ENCODE measurements around the gene BMI1. TPM values are rescaled to one million over a fixed set of nuclear protein-coding genes. Genes with fewer than 3 reads are reported as not detected.
"Not testable (repeated sequence)": the region's sequence is repeated elsewhere in the genome, so short reads cannot be mapped to it uniquely, and the experiment has no call there.

Gene BMI1
- total RNA-seq, 8 experiments from 2014 or later: 37.3 to 72.5 (median 49.3) TPM

- peak overlapping the region; percentile 21 to 41 (median 32) for H3K4me3 ChIP-seq
- WGBS, 10 experiments: 0 to 60% (median 14%) methylated on average over 1 to 12 of the region's 26 CpGs; no CpG with 5 or more reads in 1 of the 10 experiments
- no peak for ATAC-seq (replicated peaks in 6 of 8)
- in situ Hi-C loops (cut with MboI; ENCODE audit: low pct_unique_long_range_greater_than_20kb in 2 of 9, low sequenced_read_pairs in 9 of 9, unreplicated experiment in 9 of 9): no loop called here
- H3K27ac ChIP-seq: no peak overlapping the region
- peaks cover 0 to 4% of the 10 kb centered on the region in 2 donors for H3K4me1 ChIP-seq (replicated peaks in 1 of 2)
Measured at GRCh38 chr10:22344781-22345300, 23.9 kb downstream of the BMI1 start.

- in situ Hi-C loops (cut with MboI; ENCODE audit: low pct_unique_long_range_greater_than_20kb in 2 of 9, low sequenced_read_pairs in 9 of 9, unreplicated experiment in 9 of 9): no loop called here
Measured at GRCh38 chr10:22345301-22346095, 24.6 kb downstream of the BMI1 start, which contains the start of gene SPAG6. Gene SPAG6, plus strand, starts transcription at chr10:22345496. Its CDS starts 116 bp downstream, at chr10:22345612.

GRCh38 chr10:22346096-22346661 lies 25.3 kb downstream of the BMI1 start:
- Histone ChIP-seq H3K27ac (no peak overlapping the region), H3K4me1 (replicated peaks in 1 of 2) (peaks cover 0 to 4% of the 10 kb centered on the region in 2 donors), H3K4me3 (peak overlapping the region in 2 of 5 donors; percentile 32 to 39)
- in situ Hi-C loops (cut with MboI; ENCODE audit: low pct_unique_long_range_greater_than_20kb in 2 of 9, low sequenced_read_pairs in 9 of 9, unreplicated experiment in 9 of 9): no loop called here
- ATAC-seq (replicated peaks in 6 of 8): no peak
- 35 to 63% (median 48%) methylated on average over 3 to 8 of the region's 8 CpGs; no CpG with 5 or more reads in 1 of the 10 experiments for WGBS, 10 experiments

More at GRCh38 chr10:22345301-22346095, 24.6 kb downstream of the BMI1 start, which contains the start of gene SPAG6:
- no peak within 1 kb of the TSS for H3K27ac ChIP-seq
- H3K4me1 ChIP-seq (replicated peaks in 1 of 2): peaks cover 0 to 4% of the 10 kb centered on the region in 2 donors
- ATAC-seq (replicated peaks in 6 of 8): peak in 7 of 8 experiments; percentile 5 to 63 (median 49)
- H3K4me3 ChIP-seq: peak within 1 kb of the TSS; percentile 21 to 41 (median 32)
- 0 to 60% (median 10%) methylated on average over 1 to 40 of the region's 83 CpGs; no CpG with 5 or more reads in 5 of the 10 experiments for whole genome bisulfite sequencing, 10 experiments

- WGBS, 10 experiments: 100% methylated on average over 1 of the region's 1 CpG; no CpG with 5 or more reads in 2 of the 10 experiments
- Histone ChIP-seq H3K4me1 (replicated peaks in 1 of 2) (no peaks in the 10 kb centered on the region), H3K4me3 (no peak overlapping the region), H3K27ac (no peak overlapping the region)
- in situ Hi-C loops (cut with MboI; ENCODE audit: low pct_unique_long_range_greater_than_20kb in 2 of 9, low sequenced_read_pairs in 9 of 9, unreplicated experiment in 9 of 9): no loop called here
- ATAC-seq (replicated peaks in 6 of 8): no peak
Measured at GRCh38 chr10:22349755-22350154, 28.9 kb downstream of the BMI1 start.

- no peaks in the 10 kb centered on the region for H3K4me1 ChIP-seq (replicated peaks in 1 of 2)
- ATAC-seq (replicated peaks in 6 of 8): no peak
- H3K27ac ChIP-seq: no peak overlapping the region
- no peak overlapping the region for H3K4me3 ChIP-seq
- in situ Hi-C loops (cut with MboI; ENCODE audit: low pct_unique_long_range_greater_than_20kb in 2 of 9, low sequenced_read_pairs in 9 of 9, unreplicated experiment in 9 of 9): no loop called here
- 20 to 100% (median 85%) methylated on average over 1 to 5 of the region's 5 CpGs; no CpG with 5 or more reads in 1 of the 10 experiments for WGBS, 10 experiments
Measured at GRCh38 chr10:22351131-22351703, 30.3 kb downstream of the BMI1 start.

GRCh38 chr10:22356324-22356873 lies 35.5 kb downstream of the BMI1 start:
- in situ Hi-C loops (cut with MboI; ENCODE audit: low pct_unique_long_range_greater_than_20kb in 2 of 9, low sequenced_read_pairs in 9 of 9, unreplicated experiment in 9 of 9): no loop called here
- ATAC-seq (replicated peaks in 6 of 8): no peak
- H3K4me1 ChIP-seq (replicated peaks in 1 of 2): no peaks in the 10 kb centered on the region
- H3K27ac ChIP-seq: no peak overlapping the region
- no peak overlapping the region for H3K4me3 ChIP-seq
- 61 to 100% (median 87%) methylated on average over 1 to 4 of the region's 4 CpGs for WGBS, 10 experiments

GRCh38 chr10:22357770-22358169 lies 36.9 kb downstream of the BMI1 start:
- in situ Hi-C loops (cut with MboI; ENCODE audit: low pct_unique_long_range_greater_than_20kb in 2 of 9, low sequenced_read_pairs in 9 of 9, unreplicated experiment in 9 of 9); H3K4me1 ChIP-seq (replicated peaks in 1 of 2); H3K4me3 ChIP-seq; ATAC-seq (replicated peaks in 6 of 8); H3K27ac ChIP-seq: not testable (repeated sequence)
- no CpG with 5 or more reads among the region's 4 CpGs for WGBS, 10 experiments

- no peak overlapping the region for H3K27ac ChIP-seq
- H3K4me3 ChIP-seq: no peak overlapping the region
- in situ Hi-C loops (cut with MboI; ENCODE audit: low pct_unique_long_range_greater_than_20kb in 2 of 9, low sequenced_read_pairs in 9 of 9, unreplicated experiment in 9 of 9): no loop called here
- ATAC-seq (replicated peaks in 6 of 8): no peak
- 69 to 98% (median 83%) methylated on average over 1 to 6 of the region's 6 CpGs; no CpG with 5 or more reads in 2 of the 10 experiments for WGBS, 10 experiments
- no peaks in the 10 kb centered on the region for H3K4me1 ChIP-seq (replicated peaks in 1 of 2)
Measured at GRCh38 chr10:22363305-22363704, 42.4 kb downstream of the BMI1 start.

- Histone ChIP-seq H3K27ac (no peak overlapping the region), H3K4me1 (replicated peaks in 1 of 2) (no peaks in the 10 kb centered on the region), H3K4me3 (no peak overlapping the region)
- ATAC-seq (replicated peaks in 6 of 8): no peak
- in situ Hi-C loops (cut with MboI; ENCODE audit: low pct_unique_long_range_greater_than_20kb in 2 of 9, low sequenced_read_pairs in 9 of 9, unreplicated experiment in 9 of 9): no loop called here
- 74 to 100% (median 90%) methylated on average over 3 to 5 of the region's 5 CpGs for WGBS, 10 experiments
Measured at GRCh38 chr10:22364407-22365140, 43.7 kb downstream of the BMI1 start.

- no peak for ATAC-seq (replicated peaks in 6 of 8)
- H3K4me1 ChIP-seq (replicated peaks in 1 of 2): no peaks in the 10 kb centered on the region
- no peak overlapping the region for H3K27ac ChIP-seq
- in situ Hi-C loops (cut with MboI; ENCODE audit: low pct_unique_long_range_greater_than_20kb in 2 of 9, low sequenced_read_pairs in 9 of 9, unreplicated experiment in 9 of 9): no loop called here
- WGBS, 10 experiments: 50 to 100% (median 100%) methylated on average over 1 of the region's 1 CpG; no CpG with 5 or more reads in 2 of the 10 experiments
- H3K4me3 ChIP-seq: no peak overlapping the region
Measured at GRCh38 chr10:22365233-22365632, 44.3 kb downstream of the BMI1 start.

- H3K27ac ChIP-seq: no peak overlapping the region
- H3K4me1 ChIP-seq (replicated peaks in 1 of 2): no peaks in the 10 kb centered on the region
- ATAC-seq (replicated peaks in 6 of 8): peak in 2 of 8 experiments; percentile 54 to 72
- H3K4me3 ChIP-seq: no peak overlapping the region
- 7 to 100% (median 82%) methylated on average over 2 to 4 of the region's 4 CpGs; no CpG with 5 or more reads in 1 of the 10 experiments for WGBS, 10 experiments
- in situ Hi-C loops (cut with MboI; ENCODE audit: low pct_unique_long_range_greater_than_20kb in 2 of 9, low sequenced_read_pairs in 9 of 9, unreplicated experiment in 9 of 9): no loop called here
Measured at GRCh38 chr10:22365644-22366434, 44.9 kb downstream of the BMI1 start.

GRCh38 chr10:22366435-22366703 lies 45.5 kb downstream of the BMI1 start:
- H3K27ac ChIP-seq: no peak overlapping the region
- no peaks in the 10 kb centered on the region for H3K4me1 ChIP-seq (replicated peaks in 1 of 2)
- no peak for ATAC-seq (replicated peaks in 6 of 8)
- H3K4me3 ChIP-seq: no peak overlapping the region
- in situ Hi-C loops (cut with MboI; ENCODE audit: low pct_unique_long_range_greater_than_20kb in 2 of 9, low sequenced_read_pairs in 9 of 9, unreplicated experiment in 9 of 9): no loop called here
